HG02571 (cell line): ENCODE data around the gene ALKBH5.
A peak's percentile ranks its signal among the peaks of the same experiment; 100 is the strongest.

Source experiments
- ATAC-seq: cut with Tn5 transposase; IDR thresholded peaks from one replicate; pipeline ENCODE4 v1.9.1; 2021; ENCODE audit warnings: mild to moderate bottlenecking, moderate library complexity; ENCODE audit not compliant: unreplicated experiment

The ALKBH5 gene

GRCh38 chr17:18184143-18185031 is 759 bp downstream of the ALKBH5 start:
- ATAC-seq, result peak; percentile 10

GRCh38 chr17:18185391-18185790 is 1.8 kb downstream of the ALKBH5 start:
- ATAC-seq, result no peak

GRCh38 chr17:18185832-18186626 is 2.4 kb downstream of the ALKBH5 start:
- no peak for ATAC-seq

GRCh38 chr17:18186627-18186982 is 3.0 kb downstream of the ALKBH5 start:
- no peak for ATAC-seq

- no peak for ATAC-seq
Observed at GRCh38 chr17:18187226-18187625, 3.6 kb downstream of the ALKBH5 start.

- ATAC-seq, result no peak
Observed at GRCh38 chr17:18187821-18188761, 4.5 kb downstream of the ALKBH5 start.

GRCh38 chr17:18190628-18191235 is 7.1 kb downstream of the ALKBH5 start:
- ATAC-seq, result no peak

- no peak for ATAC-seq
Observed at GRCh38 chr17:18191236-18191667, 7.6 kb downstream of the ALKBH5 start.

GRCh38 chr17:18191967-18192366 is 8.3 kb downstream of the ALKBH5 start:
- ATAC-seq, result no peak

- ATAC-seq, result no peak
Observed at GRCh38 chr17:18194394-18194793, 10.8 kb downstream of the ALKBH5 start.

GRCh38 chr17:18194804-18195203 is 11.2 kb downstream of the ALKBH5 start:
- no peak for ATAC-seq

- no peak for ATAC-seq
Observed at GRCh38 chr17:18195246-18195645, 11.6 kb downstream of the ALKBH5 start.

- ATAC-seq, result no peak
Observed at GRCh38 chr17:18197535-18198194, 14.0 kb downstream of the ALKBH5 start.

GRCh38 chr17:18198530-18198929 is 14.9 kb downstream of the ALKBH5 start:
- ATAC-seq, result no peak

GRCh38 chr17:18201108-18201507 is 17.5 kb downstream of the ALKBH5 start:
- ATAC-seq, result no peak

GRCh38 chr17:18203308-18203707 is 19.7 kb downstream of the ALKBH5 start:
- no peak for ATAC-seq

GRCh38 chr17:18205861-18206260 is 22.2 kb downstream of the ALKBH5 start:
- ATAC-seq, result no peak

GRCh38 chr17:18206962-18207361 is 23.3 kb downstream of the ALKBH5 start:
- ATAC-seq, result no peak

- no peak for ATAC-seq
Observed at GRCh38 chr17:18208092-18208491, 24.5 kb downstream of the ALKBH5 start.
